ENCODE results near the gene CELSR1. TPM values are rescaled to one million over a fixed set of nuclear protein-coding genes. Genes with fewer than 3 reads are reported as not detected.

The CELSR1 gene
- total RNA-seq, 1 donor from 2014 or later, result 27.6 TPM

- peaks cover 22% of the 10 kb centered on the region for H3K4me1 ChIP-seq (ENCODE audit: insufficient read depth, low read length)
- no peak overlapping the region for H3K4me3 ChIP-seq (ENCODE audit: insufficient read depth, low read depth, low read length)
- no peaks in the 10 kb centered on the region for H3K36me3 ChIP-seq (ENCODE audit: insufficient read depth, low read length)
- no peak for FAIRE-seq
- no peaks in the 10 kb centered on the region for H3K9me3 ChIP-seq (ENCODE audit: insufficient read depth, low read depth, low read length)
- no peak overlapping the region for H3K27ac ChIP-seq (ENCODE audit: low read depth, low read length)
- Mint-ChIP-seq H3K9me3 (ENCODE audit: unreplicated experiment) (no peaks in the 10 kb centered on the region), H3K4me3 (ENCODE audit: unreplicated experiment) (no peak overlapping the region), H3K4me1 (ENCODE audit: low read depth, unreplicated experiment) (peaks cover 26% of the 10 kb centered on the region), H3K27me3 (ENCODE audit: low read depth, unreplicated experiment) (no peaks in the 10 kb centered on the region), H3K36me3 (ENCODE audit: low read depth, unreplicated experiment) (peaks cover 2% of the 10 kb centered on the region), H3K27ac (ENCODE audit: unreplicated experiment) (no peak overlapping the region)
- H3K4me2 ChIP-seq (ENCODE audit: low read length), result no peak overlapping the region
- no peaks in the 10 kb centered on the region for H3K27me3 ChIP-seq (ENCODE audit: insufficient read depth, low read length)
- H2AFZ ChIP-seq (ENCODE audit: low read depth, low read length), result no peak overlapping the region
- no peak for DNase-seq (ENCODE audit: low read depth)
- H4K20me1 ChIP-seq (ENCODE audit: insufficient read depth, low read length), result peaks cover 4% of the 10 kb centered on the region
- H3K79me2 ChIP-seq (ENCODE audit: insufficient read depth, low read length), result no peaks in the 10 kb centered on the region
- no peak overlapping the region for H3K9ac ChIP-seq (ENCODE audit: low read length)
- TF ChIP-seq EZH2 (IDR thresholded peaks at IDR 0.05; ENCODE audit: insufficient read depth, low read length) (no peak), CTCF (IDR thresholded peaks at IDR 0.05; ENCODE audit: insufficient read depth, low read depth, low read length) (peak; percentile 75)
Measured at GRCh38 chr22:46542011-46542985, 4.9 kb upstream of the CELSR1 start.

GRCh38 chr22:46541536-46541935, 4.1 kb upstream of the CELSR1 start:
- Mint-ChIP-seq H3K4me1 (ENCODE audit: low read depth, unreplicated experiment) (peaks cover 20% of the 10 kb centered on the region), H3K4me3 (ENCODE audit: unreplicated experiment) (no peak overlapping the region), H3K36me3 (ENCODE audit: low read depth, unreplicated experiment) (peaks cover 2% of the 10 kb centered on the region), H3K27me3 (ENCODE audit: low read depth, unreplicated experiment) (no peaks in the 10 kb centered on the region), H3K27ac (ENCODE audit: unreplicated experiment) (no peak overlapping the region), H3K9me3 (ENCODE audit: unreplicated experiment) (no peaks in the 10 kb centered on the region)
- Histone ChIP-seq H3K4me2 (ENCODE audit: low read length) (no peak overlapping the region), H3K79me2 (ENCODE audit: insufficient read depth, low read length) (no peaks in the 10 kb centered on the region), H3K27ac (ENCODE audit: low read depth, low read length) (no peak overlapping the region), H3K36me3 (ENCODE audit: insufficient read depth, low read length) (no peaks in the 10 kb centered on the region), H2AFZ (ENCODE audit: low read depth, low read length) (no peak overlapping the region), H3K9ac (ENCODE audit: low read length) (no peak overlapping the region), H3K27me3 (ENCODE audit: insufficient read depth, low read length) (no peaks in the 10 kb centered on the region), H3K9me3 (ENCODE audit: insufficient read depth, low read depth, low read length) (no peaks in the 10 kb centered on the region), H4K20me1 (ENCODE audit: insufficient read depth, low read length) (peaks cover 4% of the 10 kb centered on the region), H3K4me3 (ENCODE audit: insufficient read depth, low read depth, low read length) (no peak overlapping the region), H3K4me1 (ENCODE audit: insufficient read depth, low read length) (peaks cover 15% of the 10 kb centered on the region)
- FAIRE-seq (no peak), DNase-seq (ENCODE audit: low read depth) (no peak)
- TF ChIP-seq EZH2 (IDR thresholded peaks at IDR 0.05; ENCODE audit: insufficient read depth, low read length) (no peak), CTCF (IDR thresholded peaks at IDR 0.05; ENCODE audit: insufficient read depth, low read depth, low read length) (no peak)

- no peak overlapping the region for H2AFZ ChIP-seq (ENCODE audit: low read depth, low read length)
- H3K4me3 ChIP-seq (ENCODE audit: insufficient read depth, low read depth, low read length), result no peak overlapping the region
- no peaks in the 10 kb centered on the region for H3K36me3 ChIP-seq (ENCODE audit: insufficient read depth, low read length)
- no peak overlapping the region for H3K4me2 ChIP-seq (ENCODE audit: low read length)
- no peak overlapping the region for H3K27ac ChIP-seq (ENCODE audit: low read depth, low read length)
- no peaks in the 10 kb centered on the region for H3K9me3 Mint-ChIP-seq (ENCODE audit: unreplicated experiment)
- no peaks in the 10 kb centered on the region for H3K27me3 Mint-ChIP-seq (ENCODE audit: low read depth, unreplicated experiment)
- H3K79me2 ChIP-seq (ENCODE audit: insufficient read depth, low read length), result peaks cover 3% of the 10 kb centered on the region
- no peak overlapping the region for H3K27ac Mint-ChIP-seq (ENCODE audit: unreplicated experiment)
- peaks cover 1% of the 10 kb centered on the region for H3K9me3 ChIP-seq (ENCODE audit: insufficient read depth, low read depth, low read length)
- peaks cover 2% of the 10 kb centered on the region for H3K36me3 Mint-ChIP-seq (ENCODE audit: low read depth, unreplicated experiment)
- no peaks in the 10 kb centered on the region for H3K27me3 ChIP-seq (ENCODE audit: insufficient read depth, low read length)
- no peak for DNase-seq (ENCODE audit: low read depth)
- H4K20me1 ChIP-seq (ENCODE audit: insufficient read depth, low read length), result peaks cover 8% of the 10 kb centered on the region
- H3K4me1 ChIP-seq (ENCODE audit: insufficient read depth, low read length), result peaks cover 14% of the 10 kb centered on the region
- H3K4me3 Mint-ChIP-seq (ENCODE audit: unreplicated experiment), result no peak overlapping the region
- H3K9ac ChIP-seq (ENCODE audit: low read length), result no peak overlapping the region
- TF ChIP-seq CTCF (IDR thresholded peaks at IDR 0.05; ENCODE audit: insufficient read depth, low read depth, low read length), result no peak
- no peak for TF ChIP-seq EZH2 (IDR thresholded peaks at IDR 0.05; ENCODE audit: insufficient read depth, low read length)
- peaks cover 13% of the 10 kb centered on the region for H3K4me1 Mint-ChIP-seq (ENCODE audit: low read depth, unreplicated experiment)
- FAIRE-seq, result no peak
Measured at GRCh38 chr22:46540874-46541273, 3.5 kb upstream of the CELSR1 start.
